Esophagus muscularis mucosa (tissue), 4 donors: ENCODE data around the gene ZNF22. TPM values are rescaled to one million over a fixed set of nuclear protein-coding genes. Genes with fewer than 3 reads are reported as not detected.

Source experiments
- DNase-seq: peaks from one replicate; pipeline ENCODE4 v3.0.0-alpha.2; 2017; ENCODE audit errors: extremely low spot score
- H3K27ac ChIP-seq, 4 donors: fragments of 200-600 bp; sonication (generic); replicated peaks in 1 of 4; 1 replicate in 3 of 4; 2 replicates in 1 of 4; pipeline ENCODE4 v1.5.1; 2016 to 2019; ENCODE audit warnings: mild to moderate bottlenecking in 1 of 4
- H3K27me3 ChIP-seq, 4 donors: fragments of 200-600 bp; sonication (generic); one replicate each; pipeline versions ENCODE4 v1.5.1 to v1.6.0; 2016 to 2019
- H3K36me3 ChIP-seq, 4 donors: fragments of 200-600 bp; sonication (generic); one replicate each; pipeline ENCODE4 v1.5.1; 2016 to 2019
- H3K4me1 ChIP-seq, 4 donors: fragments of 200-600 bp; sonication (generic); one replicate each; pipeline ENCODE4 v1.5.1; 2016 to 2019
- H3K4me3 ChIP-seq, 4 donors: fragments of 200-600 bp; sonication (generic); 1 replicate in 2 of 4; 2 replicates in 2 of 4; pipeline ENCODE4 v1.5.1; 2016 to 2019; ENCODE audit warnings: mild to moderate bottlenecking in 4 of 4, moderate library complexity in 1 of 4
- H3K9me3 ChIP-seq, 4 donors: fragments of 200-600 bp; sonication (generic); 1 replicate in 3 of 4; 2 replicates in 1 of 4; pipeline ENCODE4 v1.5.1; 2016 to 2019
- EP300 ChIP-seq: sonication (generic); formaldehyde crosslinking; IDR thresholded peaks from one replicate; pipeline ENCODE4 v1.6.1; 2017; ENCODE audit warnings: antibody characterized with exemption
- POLR2A ChIP-seq: fragments of 450-650 bp; IDR thresholded peaks from one replicate; pipeline ENCODE4 v1.6.1; 2017; ENCODE audit warnings: antibody characterized with exemption, moderate library complexity, mild to moderate bottlenecking, low read depth
- POLR2AphosphoS5 ChIP-seq, 2 donors: sonication (generic); formaldehyde crosslinking; IDR thresholded peaks; one replicate each; pipeline ENCODE4 v1.6.1; 2017; ENCODE audit warnings: antibody characterized with exemption in 2 of 2
- WGBS: methylation state at CpG from one replicate; pipeline ENCODE4 v1.1.5; 2018; 5-methylcytosine and 5-hydroxymethylcytosine counted together
- intact Hi-C: fragments of 100-400 bp; cut with DNase I; formaldehyde crosslinking; loops from one replicate; pipeline ENCODE4 v1.15.1; 2023
- total RNA-seq, 4 donors: library from RNA; depleted of rRNA; stranded (reverse); fragments of >200 nt; gene quantifications; one replicate each; pipeline versions ENCODE4 v1.1.0 to v1.2.1, GENCODE V29; 2016
- TF ChIP-seq, protein P1 (sequence below), 3 experiments: fragments of 200-600 bp in 2 of 3; fragments of 450-650 bp in 1 of 3; sonication (generic) in 2 of 3; IDR thresholded peaks; one replicate each; pipeline ENCODE4 v1.5.1; 2017 to 2019; ENCODE audit warnings: antibody characterized with exemption in 3 of 3, mild to moderate bottlenecking in 2 of 3, moderate library complexity in 1 of 3

The ZNF22 gene
- total RNA-seq, 4 donors from 2014 or later = 17.5 to 24.4 (median 19.5) TPM

DNA sequence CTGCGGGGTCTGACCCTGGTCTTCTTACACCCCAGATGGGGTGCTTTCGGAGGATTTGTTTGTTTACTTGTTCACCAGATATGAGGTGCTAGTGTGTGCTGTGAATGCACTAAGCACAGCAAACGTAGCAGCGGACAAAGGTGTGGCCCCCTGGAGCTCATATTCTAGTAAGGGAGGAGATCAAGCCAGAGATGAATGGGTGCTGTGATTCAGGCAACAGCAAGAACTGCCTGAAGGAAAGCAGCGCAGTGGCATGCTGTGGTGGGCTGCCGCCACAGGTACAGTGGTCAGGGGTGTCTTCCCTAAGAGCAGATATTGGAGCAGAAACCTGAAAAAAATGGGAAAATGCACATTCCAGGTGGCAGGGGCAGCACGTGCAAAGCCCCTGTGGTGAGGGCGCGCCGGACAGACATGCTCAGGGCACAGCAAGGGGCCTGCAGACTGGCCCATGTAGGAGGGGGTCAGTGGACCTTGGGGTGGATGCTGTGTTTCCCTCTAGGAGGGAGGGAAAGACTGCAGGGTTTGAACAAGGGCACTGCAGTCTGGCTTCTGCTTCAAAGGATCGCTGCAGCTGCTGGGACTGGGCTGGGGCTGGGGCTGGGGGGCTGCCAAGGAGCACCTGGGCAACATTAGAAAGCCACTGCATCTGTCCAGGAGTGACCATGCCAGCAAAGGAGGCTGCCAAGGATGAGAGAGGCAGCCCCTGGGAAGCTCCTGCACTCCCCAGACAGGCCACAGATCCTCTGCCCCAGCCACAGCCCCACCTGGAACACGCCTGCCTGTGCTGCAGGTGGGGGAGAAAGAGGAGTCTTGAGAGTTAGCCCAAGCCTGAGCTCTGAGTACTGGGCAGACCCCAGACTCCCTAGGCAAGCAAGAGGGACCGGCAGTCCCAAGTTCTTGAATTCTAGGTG lies 21.2 kb upstream of the ZNF22 start:
- Histone ChIP-seq H3K4me3 (peak overlapping the region; percentile 57 to 80 (median 62)), H3K27me3 (no peaks in the 10 kb centered on the region), H3K4me1 (peaks cover 76 to 100% (median 98%) of the 10 kb centered on the region in 4 donors), H3K27ac (peak overlapping the region; percentile 88 to 92 (median 90)), H3K36me3 (peaks cover 0 to 44% (median 21%) of the 10 kb centered on the region in 4 donors), H3K9me3 (no peaks in the 10 kb centered on the region)
- intact Hi-C loops = loop anchor here (10.0 kb wide), 1 partner anchor 105 kb away; no protein-coding TSS in a partner anchor
- TF ChIP-seq EP300 (no peak), POLR2A (no peak), POLR2AphosphoS5 (IDR thresholded peaks at IDR 0.05) (no peak)
- TF ChIP-seq, protein P1, sequence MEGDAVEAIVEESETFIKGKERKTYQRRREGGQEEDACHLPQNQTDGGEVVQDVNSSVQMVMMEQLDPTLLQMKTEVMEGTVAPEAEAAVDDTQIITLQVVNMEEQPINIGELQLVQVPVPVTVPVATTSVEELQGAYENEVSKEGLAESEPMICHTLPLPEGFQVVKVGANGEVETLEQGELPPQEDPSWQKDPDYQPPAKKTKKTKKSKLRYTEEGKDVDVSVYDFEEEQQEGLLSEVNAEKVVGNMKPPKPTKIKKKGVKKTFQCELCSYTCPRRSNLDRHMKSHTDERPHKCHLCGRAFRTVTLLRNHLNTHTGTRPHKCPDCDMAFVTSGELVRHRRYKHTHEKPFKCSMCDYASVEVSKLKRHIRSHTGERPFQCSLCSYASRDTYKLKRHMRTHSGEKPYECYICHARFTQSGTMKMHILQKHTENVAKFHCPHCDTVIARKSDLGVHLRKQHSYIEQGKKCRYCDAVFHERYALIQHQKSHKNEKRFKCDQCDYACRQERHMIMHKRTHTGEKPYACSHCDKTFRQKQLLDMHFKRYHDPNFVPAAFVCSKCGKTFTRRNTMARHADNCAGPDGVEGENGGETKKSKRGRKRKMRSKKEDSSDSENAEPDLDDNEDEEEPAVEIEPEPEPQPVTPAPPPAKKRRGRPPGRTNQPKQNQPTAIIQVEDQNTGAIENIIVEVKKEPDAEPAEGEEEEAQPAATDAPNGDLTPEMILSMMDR (IDR thresholded peaks at IDR 0.05) = no peak
- DNase-seq = no peak
- 83% methylated on average over 11 of the region's 13 CpGs for WGBS

DNA sequence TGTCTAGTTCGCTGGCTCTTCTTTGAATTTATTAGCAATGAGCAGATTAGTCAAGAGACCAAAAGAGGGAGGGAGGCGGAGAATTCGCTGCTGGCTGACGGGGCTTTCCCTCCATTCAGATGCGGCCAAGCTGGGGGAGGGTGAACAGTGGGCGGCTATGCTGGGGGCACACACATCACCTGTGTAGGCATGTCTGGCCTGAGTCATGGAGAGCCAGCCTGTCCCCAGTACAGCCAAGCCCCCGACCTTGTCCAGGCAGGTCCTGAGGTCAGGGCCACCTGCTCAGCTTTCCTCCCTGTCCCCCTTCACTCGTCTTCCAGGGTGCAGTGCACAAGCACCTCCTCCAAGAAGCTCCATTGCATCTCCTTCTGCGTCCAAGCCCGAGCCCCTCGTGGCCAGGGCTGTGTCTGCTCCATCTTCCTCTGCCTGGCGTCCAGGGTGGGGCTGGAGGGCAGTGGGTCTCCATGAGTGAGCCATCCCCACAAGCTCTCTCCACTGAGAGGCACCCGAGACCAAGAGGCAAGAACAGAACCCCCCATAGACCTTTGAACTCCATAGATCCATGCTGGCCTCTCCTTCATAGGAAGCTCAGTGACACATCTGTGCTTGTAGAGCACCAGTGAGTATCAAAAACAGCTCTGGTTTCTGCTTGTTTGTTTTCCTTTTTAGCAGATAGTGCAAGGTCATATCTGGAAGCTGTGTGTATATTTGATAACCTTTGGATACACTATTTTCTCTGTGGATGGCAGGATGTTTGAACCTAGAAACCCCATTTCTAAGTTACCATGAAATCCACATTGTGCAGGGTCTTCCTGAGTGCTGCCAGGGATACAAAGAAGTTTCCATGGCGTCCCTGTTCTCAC lies 20.2 kb upstream of the ZNF22 start:
- DNase-seq = no peak
- Histone ChIP-seq H3K4me1 (peaks cover 77 to 100% (median 98%) of the 10 kb centered on the region in 4 donors), H3K27me3 (no peaks in the 10 kb centered on the region), H3K27ac (peak overlapping the region; percentile 88 to 92 (median 90)), H3K4me3 (no peak overlapping the region), H3K9me3 (no peaks in the 10 kb centered on the region), H3K36me3 (peaks cover 0 to 53% (median 27%) of the 10 kb centered on the region in 4 donors)
- TF ChIP-seq, protein P1 (IDR thresholded peaks at IDR 0.05) = no peak
- TF ChIP-seq POLR2AphosphoS5 (IDR thresholded peaks at IDR 0.05) (no peak), POLR2A (no peak), EP300 (no peak)
- 81% methylated on average over 13 of the region's 14 CpGs for WGBS
- intact Hi-C loops = no loop called here

DNA sequence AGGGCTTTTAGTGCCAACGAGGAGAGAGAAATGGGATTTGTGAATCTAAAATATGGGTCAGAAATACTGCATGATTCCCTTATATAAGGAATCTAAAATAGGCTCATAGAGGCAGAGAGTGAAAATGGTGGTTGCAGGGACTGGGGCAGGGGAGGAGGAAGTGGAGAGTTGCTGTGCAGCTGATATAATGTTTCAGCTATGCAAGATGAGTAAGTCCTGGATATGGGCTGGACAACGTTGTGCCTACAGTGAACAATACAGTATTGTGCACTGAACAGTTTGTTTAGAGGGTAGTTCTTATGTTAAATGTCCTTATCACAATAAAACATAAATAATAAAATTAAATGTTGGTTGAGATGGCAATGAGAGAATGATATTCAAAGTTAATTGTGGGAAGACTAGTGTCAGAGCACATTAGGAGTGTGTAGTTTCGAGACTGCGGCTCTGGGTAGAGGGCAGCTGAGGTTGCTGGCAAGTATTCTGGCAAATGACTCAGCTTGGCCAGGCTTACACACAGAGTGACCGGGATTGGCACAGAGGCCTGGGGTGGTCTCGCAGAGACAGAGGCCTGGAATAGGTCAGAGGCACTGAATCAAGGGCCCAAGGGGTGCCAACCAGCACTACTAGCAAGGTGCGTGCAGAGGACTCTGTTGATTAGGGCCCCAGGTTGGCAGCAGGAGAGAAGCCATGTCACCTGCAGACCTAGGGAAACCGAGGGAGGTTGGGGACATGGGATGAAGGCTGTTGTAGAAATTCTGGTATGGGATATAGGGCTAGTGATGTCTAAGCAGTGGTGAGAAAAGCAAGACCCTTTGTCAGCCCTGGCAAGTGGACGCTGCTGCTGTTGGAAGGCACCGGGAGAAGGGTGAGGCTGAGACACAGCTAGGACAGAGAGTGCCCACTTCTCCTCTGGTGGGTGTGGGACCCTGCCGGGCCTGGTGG lies 19.3 kb upstream of the ZNF22 start:
- Histone ChIP-seq H3K9me3 (no peaks in the 10 kb centered on the region), H3K4me3 (no peak overlapping the region), H3K4me1 (peaks cover 76 to 100% (median 97%) of the 10 kb centered on the region in 4 donors), H3K27me3 (no peaks in the 10 kb centered on the region), H3K27ac (peak overlapping the region; percentile 88 to 92 (median 90)), H3K36me3 (peaks cover 0 to 59% (median 25%) of the 10 kb centered on the region in 4 donors)
- no peak for DNase-seq
- TF ChIP-seq POLR2AphosphoS5 (IDR thresholded peaks at IDR 0.05) (peak; percentile 26 to 60), EP300 (no peak)
- WGBS = 55% methylated on average over 10 of the region's 11 CpGs
- intact Hi-C loops = no loop called here

DNA sequence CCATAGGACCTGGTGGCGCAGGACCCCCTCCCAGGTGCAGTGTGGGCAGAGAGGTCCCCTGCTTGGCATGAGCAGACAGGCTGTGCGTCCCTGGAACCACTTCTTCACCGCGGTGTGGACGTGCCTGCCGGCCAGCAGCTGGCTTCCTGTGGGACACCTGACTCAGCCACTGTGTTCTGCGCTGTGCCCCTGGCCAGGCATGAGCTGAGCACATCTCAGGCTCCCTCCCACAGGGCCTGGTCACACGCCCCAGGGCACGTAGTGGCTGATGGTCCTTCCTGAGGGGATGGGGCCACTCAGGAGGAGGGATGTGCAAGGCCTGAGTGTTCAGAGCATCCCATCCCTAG lies 18.6 kb upstream of the ZNF22 start:
- TF ChIP-seq POLR2AphosphoS5 (IDR thresholded peaks at IDR 0.05) = peak; percentile 57 to 77
- TF ChIP-seq POLR2A = no peak
- peaks cover 0 to 59% (median 25%) of the 10 kb centered on the region in 4 donors for H3K36me3 ChIP-seq
- no peak overlapping the region for H3K4me3 ChIP-seq
- no peaks in the 10 kb centered on the region for H3K9me3 ChIP-seq
- intact Hi-C loops = no loop called here
- 86% methylated on average over 8 of the region's 9 CpGs for WGBS
- H3K27me3 ChIP-seq = no peaks in the 10 kb centered on the region
- peak overlapping the region; percentile 88 to 92 (median 90) for H3K27ac ChIP-seq
- peaks cover 73 to 99% (median 94%) of the 10 kb centered on the region in 4 donors for H3K4me1 ChIP-seq
- no peak for DNase-seq

DNA sequence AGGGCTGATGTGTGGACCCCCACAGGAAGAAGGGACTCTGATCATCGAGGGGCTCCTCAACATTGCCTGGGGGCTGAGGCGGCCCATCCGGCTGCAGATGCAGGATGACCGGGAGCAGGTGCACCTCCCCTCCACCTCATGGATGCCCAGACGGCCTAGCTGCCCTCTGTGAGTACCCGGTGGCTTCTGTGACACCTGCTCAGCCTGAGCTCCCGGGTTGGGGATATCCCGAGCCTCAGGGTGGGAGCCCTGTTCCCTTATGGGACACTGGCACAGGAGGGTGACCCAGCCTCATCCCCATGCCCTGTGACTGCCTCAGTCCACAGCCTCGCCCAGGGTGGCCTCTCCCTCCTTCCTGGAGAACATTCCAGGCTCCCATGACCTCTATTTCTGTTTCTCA lies 18.2 kb upstream of the ZNF22 start:
- 55% methylated on average over 2 of the region's 9 CpGs for WGBS
- intact Hi-C loops = no loop called here
- Histone ChIP-seq H3K27ac (peak overlapping the region; percentile 88 to 92 (median 90)), H3K4me1 (peaks cover 73 to 98% (median 92%) of the 10 kb centered on the region in 4 donors), H3K9me3 (no peaks in the 10 kb centered on the region), H3K27me3 (no peaks in the 10 kb centered on the region), H3K36me3 (peaks cover 0 to 59% (median 27%) of the 10 kb centered on the region in 4 donors), H3K4me3 (no peak overlapping the region)
- DNase-seq = no peak
- TF ChIP-seq POLR2AphosphoS5 (IDR thresholded peaks at IDR 0.05) (no peak), EP300 (no peak)
